ENCODE results near the gene SPHK2. TPM values are rescaled to one million over a fixed set of nuclear protein-coding genes. Genes with fewer than 3 reads are reported as not detected.
"Not testable (repeated sequence)": the region's sequence is repeated elsewhere in the genome, so short reads cannot be mapped to it uniquely, and the experiment has no call there.

SPHK2 gene
- total RNA-seq, 2 donors from 2014 or later, result 6.2 to 8.0 TPM

- no peaks in the 10 kb centered on the region for H3K4me1 ChIP-seq
- no peaks in the 10 kb centered on the region for H3K36me3 ChIP-seq
- no peak for TF ChIP-seq CTCF (IDR thresholded peaks at IDR 0.05)
- H3K9me3 ChIP-seq, result no peaks in the 10 kb centered on the region
- no peak overlapping the region for H3K27ac ChIP-seq
- no peaks in the 10 kb centered on the region for H3K27me3 ChIP-seq
- no peak for DNase-seq (ENCODE audit: low spot score)
- H3K4me3 ChIP-seq, result no peak overlapping the region
These were observed 32.4 kb downstream of the SPHK2 start for GRCh38 chr19:48651683-48652048.

- no peak for DNase-seq (ENCODE audit: low spot score)
- Histone ChIP-seq H3K27ac (no peak overlapping the region), H3K36me3 (no peaks in the 10 kb centered on the region)
These were observed 35.2 kb downstream of the SPHK2 start for GRCh38 chr19:48654299-48655059.

GRCh38 chr19:48656840-48657474 is 37.7 kb downstream of the SPHK2 start:
- no peak for DNase-seq (ENCODE audit: low spot score)
- H3K27ac ChIP-seq, result no peak overlapping the region
- no peak for TF ChIP-seq CTCF (IDR thresholded peaks at IDR 0.05)
- H3K36me3 ChIP-seq, result no peaks in the 10 kb centered on the region
- no peaks in the 10 kb centered on the region for H3K9me3 ChIP-seq
- peaks cover 0 to 11% of the 10 kb centered on the region in 2 donors for H3K4me1 ChIP-seq
- no peak overlapping the region for H3K4me3 ChIP-seq
- H3K27me3 ChIP-seq, result no peaks in the 10 kb centered on the region

More at GRCh38 chr19:48654299-48655059, 35.2 kb downstream of the SPHK2 start:
- Histone ChIP-seq H3K4me1 (no peaks in the 10 kb centered on the region), H3K27me3 (no peaks in the 10 kb centered on the region), H3K4me3 (no peak overlapping the region), H3K9me3 (no peaks in the 10 kb centered on the region)
- no peak for TF ChIP-seq CTCF (IDR thresholded peaks at IDR 0.05)

GRCh38 chr19:48657828-48658227 is 38.5 kb downstream of the SPHK2 start:
- not testable (repeated sequence) for H3K36me3 ChIP-seq; H3K4me3 ChIP-seq; H3K27ac ChIP-seq; H3K27me3 ChIP-seq; H3K9me3 ChIP-seq; DNase-seq (ENCODE audit: low spot score)
- peaks cover 0 to 11% of the 10 kb centered on the region in 2 donors for H3K4me1 ChIP-seq

GRCh38 chr19:48658483-48658882 is 39.2 kb downstream of the SPHK2 start:
- Histone ChIP-seq H3K9me3 (no peaks in the 10 kb centered on the region), H3K27me3 (no peaks in the 10 kb centered on the region), H3K4me1 (peaks cover 0 to 11% of the 10 kb centered on the region in 2 donors), H3K4me3 (no peak overlapping the region), H3K36me3 (no peaks in the 10 kb centered on the region), H3K27ac (no peak overlapping the region)
- TF ChIP-seq CTCF (IDR thresholded peaks at IDR 0.05), result no peak
- DNase-seq (ENCODE audit: low spot score), result no peak

- H3K27ac ChIP-seq, result no peak overlapping the region
- no peaks in the 10 kb centered on the region for H3K36me3 ChIP-seq
- H3K9me3 ChIP-seq, result no peaks in the 10 kb centered on the region
- no peak for DNase-seq (ENCODE audit: low spot score)
- H3K4me3 ChIP-seq, result no peak overlapping the region
- peaks cover 0 to 11% of the 10 kb centered on the region in 2 donors for H3K4me1 ChIP-seq
- no peaks in the 10 kb centered on the region for H3K27me3 ChIP-seq
- TF ChIP-seq CTCF (IDR thresholded peaks at IDR 0.05), result no peak
These were observed 40.5 kb downstream of the SPHK2 start for GRCh38 chr19:48659768-48660167.

Measured in right atrium auricular region (tissue), 2 donors.